Measurements from ENCODE around the gene KIF3A. TPM values are rescaled to one million over a fixed set of nuclear protein-coding genes. Genes with fewer than 3 reads are reported as not detected.

Gene KIF3A
- total and polyA plus RNA-seq, 3 donors from 2014 or later: 23.2 to 38.6 (median 30.8) TPM

DNA sequence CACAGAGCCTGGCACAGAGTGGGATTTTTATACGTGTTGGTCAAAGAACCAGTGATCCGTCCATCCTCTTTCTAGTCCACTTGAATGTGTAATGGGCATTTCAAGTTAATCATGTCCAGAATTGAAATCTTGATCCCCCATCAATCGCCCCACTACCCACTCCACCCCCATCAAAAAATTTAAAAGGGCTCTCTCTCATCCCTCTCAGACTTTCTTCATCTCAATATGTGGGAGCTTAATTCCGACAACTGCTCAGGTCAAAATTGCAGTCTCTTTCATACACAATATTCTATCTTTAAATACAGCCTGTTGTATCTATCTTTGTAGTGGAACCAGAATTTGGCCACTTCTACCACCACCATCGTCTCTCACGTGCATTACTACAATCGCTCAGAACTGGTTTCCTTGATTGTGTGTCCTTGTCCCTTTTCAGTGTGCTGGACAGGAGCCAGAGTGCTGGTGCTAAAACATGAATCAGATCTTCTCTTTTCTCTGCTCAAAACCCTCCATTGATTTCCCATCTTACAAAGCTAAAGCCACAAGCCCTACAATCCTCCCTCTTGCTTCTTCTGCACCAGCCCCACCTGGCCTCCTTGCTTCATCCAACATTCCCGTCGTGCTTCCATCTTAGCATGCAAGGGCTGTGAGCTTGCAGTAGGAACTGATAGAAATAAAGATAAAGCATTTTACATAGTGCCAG, 786 bp upstream of the KIF3A start:
- no peaks in the 10 kb centered on the region for H3K27me3 ChIP-seq
- no peaks in the 10 kb centered on the region for H3K36me3 ChIP-seq (ENCODE audit: low read depth, missing control alignments)
- H3K27ac ChIP-seq: peak overlapping the region in 1 of 2 donors; percentile 80
- 40 to 43% methylated on average over 9 of the region's 9 CpGs for WGBS, 2 donors
- H3K4me1 ChIP-seq: peaks cover 7% of the 10 kb centered on the region
- intact Hi-C loops (cut with DNase I; ENCODE audit: low total_unique reads): no loop called here
- no peak for DNase-seq
- no peaks in the 10 kb centered on the region for H3K9me3 ChIP-seq
- H3K4me3 ChIP-seq: peak overlapping the region in 1 of 2 donors; percentile 79
- no peak for TF ChIP-seq POLR2A (IDR thresholded peaks at IDR 0.05)
- no peak for TF ChIP-seq CTCF (IDR thresholded peaks at IDR 0.05)

DNA sequence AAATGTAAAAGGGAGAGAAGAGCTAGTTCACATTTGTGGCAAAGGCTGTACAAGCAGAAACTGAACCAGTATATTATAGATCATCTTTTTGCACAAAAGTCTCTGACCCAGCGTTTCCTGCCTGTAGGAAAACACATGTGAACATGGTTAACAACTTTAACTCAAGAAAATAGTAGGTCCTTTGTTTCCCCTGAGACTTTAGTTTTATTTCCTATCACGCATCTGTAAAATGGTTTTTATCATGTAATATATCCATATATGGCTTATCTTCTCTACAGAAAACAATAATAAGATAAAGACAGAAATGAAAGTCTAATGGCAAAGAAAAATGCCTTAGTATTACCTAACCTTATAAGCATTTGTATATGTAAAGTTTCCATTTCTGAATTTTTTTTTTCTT, 2.7 kb downstream of the KIF3A start:
- Histone ChIP-seq H3K36me3 (ENCODE audit: low read depth, missing control alignments) (no peaks in the 10 kb centered on the region), H3K27ac (no peak overlapping the region), H3K9me3 (no peaks in the 10 kb centered on the region), H3K27me3 (no peaks in the 10 kb centered on the region), H3K4me1 (peaks cover 7% of the 10 kb centered on the region), H3K4me3 (no peak overlapping the region)
- DNase-seq: no peak
- 76 to 84% methylated on average over 2 of the region's 2 CpGs for WGBS, 2 donors
- TF ChIP-seq CTCF (IDR thresholded peaks at IDR 0.05) (no peak), POLR2A (IDR thresholded peaks at IDR 0.05) (no peak)
- intact Hi-C loops (cut with DNase I; ENCODE audit: low total_unique reads): no loop called here

GRCh38 chr5:132733499-132734148, 3.7 kb downstream of the KIF3A start:
- TF ChIP-seq POLR2A (IDR thresholded peaks at IDR 0.05) (no peak), CTCF (IDR thresholded peaks at IDR 0.05) (no peak)
- WGBS, 2 donors: 76 to 88% methylated on average over 2 of the region's 2 CpGs
- Histone ChIP-seq H3K4me1 (peaks cover 7% of the 10 kb centered on the region), H3K27ac (no peak overlapping the region), H3K9me3 (no peaks in the 10 kb centered on the region), H3K27me3 (no peaks in the 10 kb centered on the region), H3K36me3 (ENCODE audit: low read depth, missing control alignments) (no peaks in the 10 kb centered on the region), H3K4me3 (no peak overlapping the region)
- DNase-seq: no peak
- intact Hi-C loops (cut with DNase I; ENCODE audit: low total_unique reads): no loop called here

GRCh38 chr5:132729896-132730295, 7.5 kb downstream of the KIF3A start:
- H3K27ac ChIP-seq: no peak overlapping the region
- no peaks in the 10 kb centered on the region for H3K27me3 ChIP-seq
- intact Hi-C loops (cut with DNase I; ENCODE audit: low total_unique reads): no loop called here
- TF ChIP-seq CTCF (IDR thresholded peaks at IDR 0.05): no peak
- TF ChIP-seq POLR2A (IDR thresholded peaks at IDR 0.05): no peak
- WGBS, 2 donors: 90 to 98% methylated on average over 10 of the region's 10 CpGs
- H3K4me1 ChIP-seq: no peaks in the 10 kb centered on the region
- no peak overlapping the region for H3K4me3 ChIP-seq
- no peak for DNase-seq
- no peaks in the 10 kb centered on the region for H3K36me3 ChIP-seq (ENCODE audit: low read depth, missing control alignments)
- no peaks in the 10 kb centered on the region for H3K9me3 ChIP-seq

Measured in testis (tissue), 3 donors.